PC-3 (cell line): ENCODE results near the gene MYO6.

Experiments
- EZH2 ChIP-seq: fragments of 300-600 bp; sonication (generic); IDR thresholded peaks from one replicate; pipeline ENCODE4 v1.6.1; 2017; ENCODE audit warnings: antibody characterized with exemption, mild to moderate bottlenecking, low read length; ENCODE audit not compliant: unreplicated experiment
- TF ChIP-seq, protein P1 (sequence below): fragments of 300-600 bp; sonication (generic); conservative IDR thresholded peaks from 2 replicates; pipeline ENCODE4 v1.5.1; 2017; ENCODE audit warnings: antibody characterized with exemption, low read depth, mild to moderate bottlenecking, low read length

GRCh38 chr6:75906871-75907270 lies 157.8 kb downstream of the MYO6 start:
- TF ChIP-seq, protein P1, sequence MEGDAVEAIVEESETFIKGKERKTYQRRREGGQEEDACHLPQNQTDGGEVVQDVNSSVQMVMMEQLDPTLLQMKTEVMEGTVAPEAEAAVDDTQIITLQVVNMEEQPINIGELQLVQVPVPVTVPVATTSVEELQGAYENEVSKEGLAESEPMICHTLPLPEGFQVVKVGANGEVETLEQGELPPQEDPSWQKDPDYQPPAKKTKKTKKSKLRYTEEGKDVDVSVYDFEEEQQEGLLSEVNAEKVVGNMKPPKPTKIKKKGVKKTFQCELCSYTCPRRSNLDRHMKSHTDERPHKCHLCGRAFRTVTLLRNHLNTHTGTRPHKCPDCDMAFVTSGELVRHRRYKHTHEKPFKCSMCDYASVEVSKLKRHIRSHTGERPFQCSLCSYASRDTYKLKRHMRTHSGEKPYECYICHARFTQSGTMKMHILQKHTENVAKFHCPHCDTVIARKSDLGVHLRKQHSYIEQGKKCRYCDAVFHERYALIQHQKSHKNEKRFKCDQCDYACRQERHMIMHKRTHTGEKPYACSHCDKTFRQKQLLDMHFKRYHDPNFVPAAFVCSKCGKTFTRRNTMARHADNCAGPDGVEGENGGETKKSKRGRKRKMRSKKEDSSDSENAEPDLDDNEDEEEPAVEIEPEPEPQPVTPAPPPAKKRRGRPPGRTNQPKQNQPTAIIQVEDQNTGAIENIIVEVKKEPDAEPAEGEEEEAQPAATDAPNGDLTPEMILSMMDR: no peak
- no peak for TF ChIP-seq EZH2
